Retinal pigment epithelial cell (primary cell): Measurements from ENCODE around the gene ZNF70.
"Not testable (repeated sequence)": the region's sequence is repeated elsewhere in the genome, so short reads cannot be mapped to it uniquely, and the experiment has no call there.

Experiments used
- DNase-seq: peaks from one replicate; pipeline ENCODE4 v3.0.0-alpha.2; 2010; ENCODE audit warnings: low read depth
- H3K4me3 ChIP-seq: 2 replicates; pipeline ENCODE4 v1.5.1; 2011; ENCODE audit warnings: mild to moderate bottlenecking, low read length, control low read depth, moderate library complexity
- CTCF ChIP-seq: conservative IDR thresholded peaks from 2 replicates; pipeline ENCODE4 v1.5.1; 2011; ENCODE audit warnings: low read depth, low read length, control low read depth, inconsistent platforms

Gene ZNF70

GRCh38 chr22:23743303-23743705 is 7.6 kb downstream of the ZNF70 start:
- H3K4me3 ChIP-seq: no peak overlapping the region
- DNase-seq: no peak
- no peak for TF ChIP-seq CTCF

GRCh38 chr22:23742505-23743264 is 8.2 kb downstream of the ZNF70 start:
- DNase-seq: no peak
- no peak for TF ChIP-seq CTCF
- H3K4me3 ChIP-seq: no peak overlapping the region

- DNase-seq: no peak
- no peak overlapping the region for H3K4me3 ChIP-seq
- no peak for TF ChIP-seq CTCF
Observed at GRCh38 chr22:23737696-23738095, 13.2 kb downstream of the ZNF70 start.

GRCh38 chr22:23728108-23728507 is 22.8 kb downstream of the ZNF70 start:
- DNase-seq, H3K4me3 ChIP-seq: not testable (repeated sequence)

- no peak overlapping the region for H3K4me3 ChIP-seq
- no peak for TF ChIP-seq CTCF
- DNase-seq: no peak
Observed at GRCh38 chr22:23722724-23723123, 28.2 kb downstream of the ZNF70 start.

- TF ChIP-seq CTCF: no peak
- no peak for DNase-seq
- H3K4me3 ChIP-seq: no peak overlapping the region
Observed at GRCh38 chr22:23722160-23722559, 28.8 kb downstream of the ZNF70 start.

- no peak overlapping the region for H3K4me3 ChIP-seq
- no peak for DNase-seq
- TF ChIP-seq CTCF: no peak
Observed at GRCh38 chr22:23720855-23721254, 30.1 kb downstream of the ZNF70 start.
